ENCODE measurements around the gene BRAF. TPM values are rescaled to one million over a fixed set of nuclear protein-coding genes. Genes with fewer than 3 reads are reported as not detected.
"Not testable (repeated sequence)": the region's sequence is repeated elsewhere in the genome, so short reads cannot be mapped to it uniquely, and the experiment has no call there.

BRAF gene
- total RNA-seq, 2 experiments from 2014 or later, result 29.2 to 33.0 TPM

GRCh38 chr7:140896996-140897395 is 27.7 kb downstream of the BRAF start:
- CTCF ChIA-PET, result no interaction called here
- H3K27ac Mint-ChIP-seq, result no peak overlapping the region
- peaks cover 48% of the 10 kb centered on the region for H3K4me1 Mint-ChIP-seq (ENCODE audit: low read depth)
- intact Hi-C loops (cut with micrococcal nuclease), result no loop called here
- H3K36me3 Mint-ChIP-seq, result no peaks in the 10 kb centered on the region
- no peaks in the 10 kb centered on the region for H3K9me3 Mint-ChIP-seq
- H3K4me3 Mint-ChIP-seq, result no peak overlapping the region
- no peaks in the 10 kb centered on the region for H3K27me3 Mint-ChIP-seq
- no peak for DNase-seq
- POLR2A ChIA-PET, result no interaction called here

- intact Hi-C loops (cut with micrococcal nuclease), result no loop called here
- Mint-ChIP-seq H3K9me3 (no peaks in the 10 kb centered on the region), H3K4me3 (no peak overlapping the region), H3K27ac (no peak overlapping the region), H3K36me3 (no peaks in the 10 kb centered on the region), H3K27me3 (no peaks in the 10 kb centered on the region), H3K4me1 (ENCODE audit: low read depth) (peaks cover 52% of the 10 kb centered on the region)
- no peak for DNase-seq
- POLR2A ChIA-PET, result no interaction called here
- CTCF ChIA-PET, result interaction anchor here (0.8 kb wide), 1 partner anchor 75 kb away, joined by 3 read pairs; no protein-coding TSS in a partner anchor
These were observed 35.1 kb downstream of the BRAF start for GRCh38 chr7:140889645-140890044.

GRCh38 chr7:140889150-140889549 is 35.6 kb downstream of the BRAF start:
- Mint-ChIP-seq H3K36me3 (no peaks in the 10 kb centered on the region), H3K4me1 (ENCODE audit: low read depth) (peaks cover 51% of the 10 kb centered on the region), H3K27me3 (no peaks in the 10 kb centered on the region), H3K4me3 (no peak overlapping the region), H3K27ac (no peak overlapping the region), H3K9me3 (no peaks in the 10 kb centered on the region)
- DNase-seq, result no peak
- intact Hi-C loops (cut with micrococcal nuclease), result no loop called here
- POLR2A ChIA-PET, result interaction anchor here (0.6 kb wide), 1 partner anchor 101 kb away, joined by 3 read pairs; no protein-coding TSS in a partner anchor
- CTCF ChIA-PET, result interaction anchor here (0.7 to 0.8 kb wide), 2 partner anchors 74 to 78 kb away, joined by 3 read pairs; no protein-coding TSS in a partner anchor

GRCh38 chr7:140888087-140888486 is 36.6 kb downstream of the BRAF start:
- no peaks in the 10 kb centered on the region for H3K27me3 Mint-ChIP-seq
- intact Hi-C loops (cut with micrococcal nuclease), result no loop called here
- DNase-seq, result no peak
- CTCF ChIA-PET, result no interaction called here
- H3K4me3 Mint-ChIP-seq, result no peak overlapping the region
- H3K36me3 Mint-ChIP-seq, result no peaks in the 10 kb centered on the region
- no peaks in the 10 kb centered on the region for H3K9me3 Mint-ChIP-seq
- peaks cover 50% of the 10 kb centered on the region for H3K4me1 Mint-ChIP-seq (ENCODE audit: low read depth)
- POLR2A ChIA-PET, result interaction anchor here (0.9 kb wide), 1 partner anchor 12 kb away, joined by 5 read pairs; no protein-coding TSS in a partner anchor
- no peak overlapping the region for H3K27ac Mint-ChIP-seq

- DNase-seq, result no peak
- intact Hi-C loops (cut with micrococcal nuclease), result loop anchor here (2.0 kb wide), 1 partner anchor 17 kb away; no protein-coding TSS in a partner anchor
- Mint-ChIP-seq H3K4me3 (no peak overlapping the region), H3K9me3 (no peaks in the 10 kb centered on the region), H3K36me3 (no peaks in the 10 kb centered on the region), H3K27ac (no peak overlapping the region), H3K4me1 (ENCODE audit: low read depth) (peaks cover 56% of the 10 kb centered on the region), H3K27me3 (no peaks in the 10 kb centered on the region)
- ChIA-PET CTCF (no interaction called here), POLR2A (no interaction called here)
These were observed 38.9 kb downstream of the BRAF start for GRCh38 chr7:140885735-140886334.

GRCh38 chr7:140883378-140883777 is 41.4 kb downstream of the BRAF start:
- Mint-ChIP-seq H3K4me1 (ENCODE audit: low read depth) (peaks cover 54% of the 10 kb centered on the region), H3K4me3 (no peak overlapping the region), H3K9me3 (peaks cover 3% of the 10 kb centered on the region), H3K36me3 (peaks cover 9% of the 10 kb centered on the region), H3K27ac (no peak overlapping the region), H3K27me3 (no peaks in the 10 kb centered on the region)
- DNase-seq, result no peak
- CTCF ChIA-PET, result no interaction called here
- POLR2A ChIA-PET, result no interaction called here
- intact Hi-C loops (cut with micrococcal nuclease), result no loop called here

- peaks cover 11% of the 10 kb centered on the region for H3K36me3 Mint-ChIP-seq
- intact Hi-C loops (cut with micrococcal nuclease); DNase-seq; POLR2A ChIA-PET; H3K27me3 Mint-ChIP-seq; H3K27ac Mint-ChIP-seq; CTCF ChIA-PET; H3K9me3 Mint-ChIP-seq; H3K4me3 Mint-ChIP-seq: not testable (repeated sequence)
- H3K4me1 Mint-ChIP-seq (ENCODE audit: low read depth), result peaks cover 52% of the 10 kb centered on the region
These were observed 41.9 kb downstream of the BRAF start for GRCh38 chr7:140882834-140883233.

- H3K27me3 Mint-ChIP-seq, result no peaks in the 10 kb centered on the region
- H3K27ac Mint-ChIP-seq, result no peak overlapping the region
- POLR2A ChIA-PET, result no interaction called here
- intact Hi-C loops (cut with micrococcal nuclease), result no loop called here
- CTCF ChIA-PET, result interaction anchor here (1.2 kb wide), 1 partner anchor 103 kb away, joined by 3 read pairs; no protein-coding TSS in a partner anchor
- peaks cover 11% of the 10 kb centered on the region for H3K36me3 Mint-ChIP-seq
- peaks cover 6% of the 10 kb centered on the region for H3K9me3 Mint-ChIP-seq
- peaks cover 54% of the 10 kb centered on the region for H3K4me1 Mint-ChIP-seq (ENCODE audit: low read depth)
- no peak overlapping the region for H3K4me3 Mint-ChIP-seq
- no peak for DNase-seq
These were observed 43.1 kb downstream of the BRAF start for GRCh38 chr7:140881507-140882228.

- ChIA-PET CTCF (interaction anchor here (1.4 kb wide), 1 partner anchor 67 kb away, joined by 3 read pairs; no protein-coding TSS in a partner anchor), POLR2A (no interaction called here)
- H3K4me3 Mint-ChIP-seq, result no peak overlapping the region
- no peak for DNase-seq
- H3K4me1 Mint-ChIP-seq (ENCODE audit: low read depth), result peaks cover 47% of the 10 kb centered on the region
- H3K9me3 Mint-ChIP-seq, result peaks cover 6% of the 10 kb centered on the region
- intact Hi-C loops (cut with micrococcal nuclease), result loop anchor here (2.0 kb wide), 1 partner anchor 48 kb away; the partner anchor contains the start of gene BRAF
- H3K27ac Mint-ChIP-seq, result no peak overlapping the region
- peaks cover 21% of the 10 kb centered on the region for H3K36me3 Mint-ChIP-seq
- H3K27me3 Mint-ChIP-seq, result no peaks in the 10 kb centered on the region
These were observed 47.5 kb downstream of the BRAF start for GRCh38 chr7:140877249-140877524.

- Mint-ChIP-seq H3K9me3 (peaks cover 6% of the 10 kb centered on the region), H3K27ac (no peak overlapping the region), H3K36me3 (peaks cover 21% of the 10 kb centered on the region), H3K4me1 (ENCODE audit: low read depth) (peaks cover 44% of the 10 kb centered on the region), H3K4me3 (no peak overlapping the region), H3K27me3 (no peaks in the 10 kb centered on the region)
- POLR2A ChIA-PET, result no interaction called here
- intact Hi-C loops (cut with micrococcal nuclease), result loop anchor here (2.0 kb wide), 1 partner anchor 48 kb away; the partner anchor contains the start of gene BRAF
- CTCF ChIA-PET, result interaction anchor here (1.4 kb wide), 1 partner anchor 67 kb away, joined by 3 read pairs; no protein-coding TSS in a partner anchor
- no peak for DNase-seq
These were observed 48.0 kb downstream of the BRAF start for GRCh38 chr7:140876519-140877248.

GRCh38 chr7:140873434-140873833 is 51.3 kb downstream of the BRAF start:
- Mint-ChIP-seq H3K4me3 (no peak overlapping the region), H3K27me3 (no peaks in the 10 kb centered on the region), H3K9me3 (peaks cover 3% of the 10 kb centered on the region), H3K36me3 (peaks cover 18% of the 10 kb centered on the region), H3K27ac (no peak overlapping the region), H3K4me1 (ENCODE audit: low read depth) (peaks cover 45% of the 10 kb centered on the region)
- intact Hi-C loops (cut with micrococcal nuclease), result no loop called here
- ChIA-PET CTCF (no interaction called here), POLR2A (no interaction called here)
- DNase-seq, result no peak

GRCh38 chr7:140870003-140870402 is 54.7 kb downstream of the BRAF start:
- ChIA-PET CTCF (no interaction called here), POLR2A (no interaction called here)
- H3K27ac Mint-ChIP-seq, result no peak overlapping the region
- no peak overlapping the region for H3K4me3 Mint-ChIP-seq
- no peaks in the 10 kb centered on the region for H3K27me3 Mint-ChIP-seq
- peaks cover 14% of the 10 kb centered on the region for H3K36me3 Mint-ChIP-seq
- peaks cover 31% of the 10 kb centered on the region for H3K4me1 Mint-ChIP-seq (ENCODE audit: low read depth)
- no peaks in the 10 kb centered on the region for H3K9me3 Mint-ChIP-seq
- intact Hi-C loops (cut with micrococcal nuclease), result no loop called here
- DNase-seq, result no peak

All from activated CD4-positive, alpha-beta memory T cell treated with anti-CD3 and anti-CD28 coated beads for 36 hours (primary cell).